HEK293 (cell line): ENCODE data around the gene APC2.

Experiments
- CTCF ChIA-PET: fragments of 350-600 bp; formaldehyde crosslinking; extraction: SDS; loops from one replicate; lab custom pipeline; 2021; ENCODE audit warnings: antibody characterized with exemption; lab: Yijun Ruan, JAX
- POLR2A ChIA-PET: fragments of 300-600 bp; formaldehyde crosslinking; extraction: SDS; loops from one replicate; lab custom pipeline; 2020; ENCODE audit warnings: antibody characterized with exemption, inconsistent platforms; lab: Yijun Ruan, JAX
- H3K27ac ChIP-seq: fragments of 200-500 bp; sonication (Bioruptor generic); 2 replicates; pipeline ENCODE4 v1.5.1; 2014; ENCODE audit warnings: low read depth, low read length, control low read depth, inconsistent platforms; ENCODE audit errors: extremely low read depth
- H3K36me3 ChIP-seq, 2 experiments: fragments of 200-500 bp in 1 of 2; sonication (Bioruptor generic) in 1 of 2; 1 replicate in 1 of 2; 2 replicates in 1 of 2; pipeline ENCODE4 v1.5.1; 2014 to 2017; ENCODE audit warnings: inconsistent platforms in 2 of 2, low read length in 2 of 2; ENCODE audit not compliant: control insufficient read depth in 2 of 2, insufficient read depth in 1 of 2
- H3K4me1 ChIP-seq: fragments of 200-500 bp; sonication (Bioruptor generic); 2 replicates; pipeline ENCODE4 v1.5.1; 2014; ENCODE audit warnings: mild to moderate bottlenecking, low read length, inconsistent platforms; ENCODE audit not compliant: control insufficient read depth, insufficient read depth
- H3K4me3 ChIP-seq: 2 replicates; pipeline ENCODE4 v1.5.1; 2011; ENCODE audit warnings: low read depth, mild to moderate bottlenecking, control low read depth, low read length, moderate library complexity
- H3K9me3 ChIP-seq: fragments of 200-500 bp; sonication (Bioruptor generic); 2 replicates; pipeline ENCODE4 v1.5.1; 2014; ENCODE audit warnings: low read depth, low read length, inconsistent platforms; ENCODE audit not compliant: control insufficient read depth, insufficient read depth
- FEZF1 ChIP-seq: fragments of 450-650 bp; formaldehyde crosslinking; IDR thresholded peaks from 2 replicates; pipeline ENCODE4 v1.5.1; 2016; ENCODE audit warnings: missing biosample characterization, missing genetic modification characterization
- KLF10 ChIP-seq: fragments of 450-650 bp; IDR thresholded peaks from 2 replicates; pipeline ENCODE4 v1.5.1; 2018; ENCODE audit warnings: missing biosample characterization, mild to moderate bottlenecking, missing genetic modification characterization
- SP2 ChIP-seq: fragments of 450-650 bp; formaldehyde crosslinking; IDR thresholded peaks from 2 replicates; pipeline ENCODE4 v1.5.1; 2016; ENCODE audit warnings: missing biosample characterization, missing genetic modification characterization
- ZBTB1 ChIP-seq: fragments of 450-650 bp; formaldehyde crosslinking; IDR thresholded peaks from 2 replicates; pipeline ENCODE4 v1.5.1; 2016; ENCODE audit warnings: missing biosample characterization, missing genetic modification characterization
- ZNF10 ChIP-seq: fragments of 450-650 bp; formaldehyde crosslinking; IDR thresholded peaks from 2 replicates; pipeline ENCODE4 v1.5.1; 2017; ENCODE audit warnings: missing biosample characterization, missing genetic modification characterization
- ZNF121 ChIP-seq: fragments of 450-650 bp; formaldehyde crosslinking; IDR thresholded peaks from 2 replicates; pipeline ENCODE4 v1.5.1; 2016; ENCODE audit warnings: missing biosample characterization, missing genetic modification characterization
- ZNF19 ChIP-seq: fragments of 450-650 bp; formaldehyde crosslinking; IDR thresholded peaks from 2 replicates; pipeline ENCODE4; 2016; ENCODE audit warnings: missing biosample characterization, missing genetic modification characterization, low read depth
- ZNF223 ChIP-seq: fragments of 450-650 bp; formaldehyde crosslinking; IDR thresholded peaks from 2 replicates; pipeline ENCODE4 v1.5.1; 2016; ENCODE audit warnings: missing biosample characterization, missing genetic modification characterization
- ZNF335 ChIP-seq: fragments of 450-650 bp; formaldehyde crosslinking; conservative IDR thresholded peaks from 2 replicates; pipeline ENCODE4 v1.5.1; 2016; ENCODE audit warnings: missing biosample characterization, missing genetic modification characterization
- ZNF366 ChIP-seq: fragments of 450-650 bp; formaldehyde crosslinking; conservative IDR thresholded peaks from 2 replicates; pipeline ENCODE4 v1.5.1; 2016; ENCODE audit warnings: missing biosample characterization, missing genetic modification characterization
- ZNF623 ChIP-seq: fragments of 450-650 bp; formaldehyde crosslinking; IDR thresholded peaks from 2 replicates; pipeline ENCODE4 v1.5.1; 2016; ENCODE audit warnings: missing biosample characterization, missing genetic modification characterization
- TF ChIP-seq, protein P1 (sequence below): fragments of 450-650 bp; formaldehyde crosslinking; IDR thresholded peaks from 2 replicates; pipeline ENCODE4 v1.5.1; 2016; ENCODE audit warnings: missing biosample characterization, missing genetic modification characterization
- TF ChIP-seq, protein P2 (sequence below): fragments of 450-650 bp; formaldehyde crosslinking; IDR thresholded peaks from 2 replicates; pipeline ENCODE4 v1.5.1; 2016; ENCODE audit warnings: missing biosample characterization, missing genetic modification characterization
- TF ChIP-seq, protein P3 (sequence below): fragments of 450-650 bp; formaldehyde crosslinking; IDR thresholded peaks from 2 replicates; pipeline ENCODE4 v1.5.1; 2016; ENCODE audit warnings: missing biosample characterization, missing genetic modification characterization
- TF ChIP-seq, protein P4 (sequence below): fragments of 450-650 bp; formaldehyde crosslinking; IDR thresholded peaks from 2 replicates; pipeline ENCODE4 v1.5.1; 2016; ENCODE audit warnings: missing biosample characterization, missing genetic modification characterization

The APC2 gene

DNA sequence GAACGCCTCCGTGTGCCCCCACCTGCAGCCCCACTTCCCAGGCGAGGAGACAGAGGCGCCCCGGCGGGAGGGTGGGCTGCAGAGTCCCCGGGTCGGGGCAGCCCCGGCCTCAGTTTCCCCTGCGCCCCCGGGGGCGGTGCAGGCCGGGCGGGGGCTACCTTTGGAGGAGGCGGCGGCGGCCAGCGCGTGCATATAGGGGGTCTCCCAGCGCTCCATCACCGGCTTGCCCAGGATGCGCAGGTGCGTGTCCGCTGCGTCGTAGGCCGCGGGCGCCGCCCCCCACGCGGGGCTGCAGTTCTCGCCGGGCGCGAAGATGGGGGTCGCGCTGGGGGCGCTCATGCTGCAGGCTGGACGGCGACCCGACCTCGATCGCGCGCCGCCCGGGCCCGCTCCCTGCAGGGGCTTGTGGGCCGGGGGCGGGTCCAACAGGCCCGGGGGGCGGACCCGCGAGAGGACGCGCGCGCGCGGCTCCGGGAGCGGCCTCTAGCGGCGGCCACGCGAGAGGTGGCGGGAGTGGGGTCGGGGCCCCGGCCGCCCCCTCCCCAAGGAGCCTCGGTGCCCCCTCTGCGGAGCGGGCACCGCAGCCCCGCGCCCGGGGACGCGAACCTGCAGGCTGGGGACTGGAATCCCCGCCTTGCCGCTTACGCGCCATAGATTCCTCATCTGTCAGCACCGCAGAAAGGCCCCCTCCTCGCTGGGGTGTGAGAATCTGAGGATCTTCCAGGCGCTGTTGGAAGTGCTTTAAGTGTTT is 48.6 kb upstream of the APC2 start, which contains the start of gene GAMT (continued):
- no peak for TF ChIP-seq FEZF1
- no peak for TF ChIP-seq ZNF19
- TF ChIP-seq KLF10 (tag by site-specific recombination) = 0 out of 2 replicates have a peak, but pooled peaks have one; percentile 47
- TF ChIP-seq, all 188 proteins: peak for 18

DNA sequence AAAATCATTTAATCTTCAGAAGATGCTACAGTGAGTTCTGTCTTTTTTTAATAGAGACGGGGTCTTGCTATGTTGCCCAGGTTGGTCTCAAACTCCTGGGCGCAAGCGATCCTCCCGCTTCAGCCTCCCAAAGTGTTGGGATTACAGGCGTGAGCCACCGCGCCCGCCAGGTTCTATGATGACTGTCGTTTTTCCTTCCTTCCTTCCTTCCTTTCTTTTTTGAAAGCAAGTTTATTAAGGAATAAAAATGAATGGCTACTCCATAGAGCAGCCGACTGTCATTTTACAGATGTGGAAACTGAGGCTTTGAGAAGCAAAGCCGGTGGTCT is 48.1 kb upstream of the APC2 start:
- no peaks in the 10 kb centered on the region for H3K9me3 ChIP-seq
- TF ChIP-seq ZBTB1 (tag by site-specific recombination) (no peak), ZNF121 (tag by site-specific recombination) (peak; percentile 99), ZNF10 (tag by site-specific recombination) (no peak), ZNF366 (tag by site-specific recombination) (peak; percentile 62), SP2 (tag by site-specific recombination) (no peak)
- TF ChIP-seq, protein P1, sequence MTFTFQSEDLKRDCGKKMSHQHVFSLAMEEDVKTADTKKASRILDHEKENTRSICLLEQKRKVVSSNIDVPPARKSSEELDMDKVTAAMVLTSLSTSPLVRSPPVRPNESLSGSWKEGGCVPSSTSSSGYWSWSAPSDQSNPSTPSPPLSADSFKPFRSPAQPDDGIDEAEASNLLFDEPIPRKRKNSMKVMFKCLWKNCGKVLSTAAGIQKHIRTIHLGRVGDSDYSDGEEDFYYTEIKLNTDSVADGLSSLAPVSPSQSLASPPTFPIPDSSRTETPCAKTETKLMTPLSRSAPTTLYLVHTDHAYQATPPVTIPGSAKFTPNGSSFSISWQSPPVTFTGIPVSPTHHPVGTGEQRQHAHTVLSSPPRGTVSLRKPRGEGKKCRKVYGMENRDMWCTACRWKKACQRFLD (tag by site-specific recombination) = no peak
- TF ChIP-seq, protein P2, sequence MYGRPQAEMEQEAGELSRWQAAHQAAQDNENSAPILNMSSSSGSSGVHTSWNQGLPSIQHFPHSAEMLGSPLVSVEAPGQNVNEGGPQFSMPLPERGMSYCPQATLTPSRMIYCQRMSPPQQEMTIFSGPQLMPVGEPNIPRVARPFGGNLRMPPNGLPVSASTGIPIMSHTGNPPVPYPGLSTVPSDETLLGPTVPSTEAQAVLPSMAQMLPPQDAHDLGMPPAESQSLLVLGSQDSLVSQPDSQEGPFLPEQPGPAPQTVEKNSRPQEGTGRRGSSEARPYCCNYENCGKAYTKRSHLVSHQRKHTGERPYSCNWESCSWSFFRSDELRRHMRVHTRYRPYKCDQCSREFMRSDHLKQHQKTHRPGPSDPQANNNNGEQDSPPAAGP (tag by site-specific recombination) = no peak
- H3K4me1 ChIP-seq = no peaks in the 10 kb centered on the region
- H3K36me3 ChIP-seq = peaks cover 0 to 21% of the 10 kb centered on the region in 2 experiments; a peak in 1 of 3 replicates
- ChIA-PET POLR2A (no interaction called here), CTCF (no interaction called here)
- H3K4me3 ChIP-seq = no peak overlapping the region
- no peak overlapping the region; the same call in 1 of the 2 replicates for H3K27ac ChIP-seq

DNA sequence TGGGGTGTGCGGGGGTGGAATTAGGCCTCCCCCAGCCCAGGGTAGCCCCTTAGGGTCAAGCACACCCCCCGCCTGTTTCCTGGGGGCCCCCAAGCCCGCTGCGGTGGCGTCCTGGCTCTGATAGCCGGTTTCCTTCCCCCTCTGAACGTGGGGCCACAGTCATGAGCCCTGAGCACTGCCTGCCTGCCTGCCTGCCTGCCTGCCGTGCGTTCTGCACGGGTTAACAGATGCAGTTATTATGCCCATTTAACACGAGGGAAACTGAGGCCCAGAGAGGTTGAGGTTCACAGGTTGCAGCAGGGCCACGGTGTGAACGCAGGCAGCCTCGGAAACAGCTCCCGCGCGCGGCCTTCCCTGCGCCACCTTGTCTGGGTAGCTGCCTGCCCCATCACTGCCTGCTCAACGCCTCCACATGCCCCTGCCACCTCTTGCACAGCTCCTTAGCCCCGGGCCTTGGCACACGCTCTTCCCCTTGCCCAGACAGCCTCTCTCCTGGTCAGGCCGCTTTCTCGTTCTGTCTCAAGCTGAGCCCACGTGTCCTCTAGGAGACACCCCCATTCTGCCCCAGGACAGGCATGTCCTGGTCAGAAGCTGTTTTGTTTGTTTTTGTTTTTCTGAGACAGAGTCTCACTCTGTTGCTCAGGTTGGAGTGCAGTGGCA is 47.4 kb upstream of the APC2 start:
- Histone ChIP-seq H3K4me1 (no peaks in the 10 kb centered on the region), H3K4me3 (no peak overlapping the region), H3K36me3 (peaks cover 0 to 16% of the 10 kb centered on the region in 2 experiments; a peak in 1 of 3 replicates), H3K9me3 (no peaks in the 10 kb centered on the region), H3K27ac (no peak overlapping the region)
- CTCF ChIA-PET = interaction anchor here (1.5 kb wide), 1 partner anchor 158 kb away, joined by 3 read pairs; no protein-coding TSS in a partner anchor
- TF ChIP-seq ZNF623 (tag by site-specific recombination) = peak; percentile 74
- TF ChIP-seq ZNF223 (tag by site-specific recombination) = peak; percentile 96
- TF ChIP-seq, protein P3, sequence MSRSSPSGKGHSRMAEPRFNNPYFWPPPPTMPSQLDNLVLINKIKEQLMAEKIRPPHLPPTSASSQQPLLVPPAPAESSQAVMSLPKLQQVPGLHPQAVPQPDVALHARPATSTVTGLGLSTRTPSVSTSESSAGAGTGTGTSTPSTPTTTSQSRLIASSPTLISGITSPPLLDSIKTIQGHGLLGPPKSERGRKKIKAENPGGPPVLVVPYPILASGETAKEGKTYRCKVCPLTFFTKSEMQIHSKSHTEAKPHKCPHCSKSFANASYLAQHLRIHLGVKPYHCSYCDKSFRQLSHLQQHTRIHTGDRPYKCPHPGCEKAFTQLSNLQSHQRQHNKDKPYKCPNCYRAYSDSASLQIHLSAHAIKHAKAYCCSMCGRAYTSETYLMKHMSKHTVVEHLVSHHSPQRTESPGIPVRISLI (tag by site-specific recombination) = no peak
- TF ChIP-seq ZNF335 (tag by site-specific recombination) = peak; percentile 82; the same call in 1 of the 2 replicates
- TF ChIP-seq, protein P4, sequence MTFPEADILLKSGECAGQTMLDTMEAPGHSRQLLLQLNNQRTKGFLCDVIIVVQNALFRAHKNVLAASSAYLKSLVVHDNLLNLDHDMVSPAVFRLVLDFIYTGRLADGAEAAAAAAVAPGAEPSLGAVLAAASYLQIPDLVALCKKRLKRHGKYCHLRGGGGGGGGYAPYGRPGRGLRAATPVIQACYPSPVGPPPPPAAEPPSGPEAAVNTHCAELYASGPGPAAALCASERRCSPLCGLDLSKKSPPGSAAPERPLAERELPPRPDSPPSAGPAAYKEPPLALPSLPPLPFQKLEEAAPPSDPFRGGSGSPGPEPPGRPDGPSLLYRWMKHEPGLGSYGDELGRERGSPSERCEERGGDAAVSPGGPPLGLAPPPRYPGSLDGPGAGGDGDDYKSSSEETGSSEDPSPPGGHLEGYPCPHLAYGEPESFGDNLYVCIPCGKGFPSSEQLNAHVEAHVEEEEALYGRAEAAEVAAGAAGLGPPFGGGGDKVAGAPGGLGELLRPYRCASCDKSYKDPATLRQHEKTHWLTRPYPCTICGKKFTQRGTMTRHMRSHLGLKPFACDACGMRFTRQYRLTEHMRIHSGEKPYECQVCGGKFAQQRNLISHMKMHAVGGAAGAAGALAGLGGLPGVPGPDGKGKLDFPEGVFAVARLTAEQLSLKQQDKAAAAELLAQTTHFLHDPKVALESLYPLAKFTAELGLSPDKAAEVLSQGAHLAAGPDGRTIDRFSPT = peak; percentile 49
- POLR2A ChIA-PET = interaction anchor here (0.5 to 1.4 kb wide), 3 partner anchors 20 to 982 kb away, joined by 3 to 4 read pairs (median 4); no protein-coding TSS in a partner anchor
